Fibroblast of mammary gland (primary cell): ENCODE results near the gene ZNF804A.

Experiments used
- DNase-seq: peaks from one replicate; pipeline ENCODE4 v3.0.0-alpha.2; 2010; ENCODE audit warnings: low read depth
- H3K4me3 ChIP-seq: 2 replicates; pipeline ENCODE4 v1.5.1; 2011; ENCODE audit warnings: low read depth, mild to moderate bottlenecking, low read length, moderate library complexity; ENCODE audit not compliant: control insufficient read depth
- CTCF ChIP-seq: conservative IDR thresholded peaks from 2 replicates; pipeline ENCODE4 v1.5.1; 2011; ENCODE audit warnings: low read depth, low read length, inconsistent platforms; ENCODE audit not compliant: control insufficient read depth, insufficient read depth

Gene ZNF804A

GRCh38 chr2:184814421-184814820 lies 216.1 kb downstream of the ZNF804A start:
- no peak overlapping the region for H3K4me3 ChIP-seq
- no peak for DNase-seq

GRCh38 chr2:184815824-184816223 lies 217.5 kb downstream of the ZNF804A start:
- no peak for DNase-seq
- no peak overlapping the region for H3K4me3 ChIP-seq
- no peak for TF ChIP-seq CTCF

More at GRCh38 chr2:184814421-184814820, 216.1 kb downstream of the ZNF804A start:
- TF ChIP-seq CTCF: no peak

- no peak for TF ChIP-seq CTCF
- no peak overlapping the region for H3K4me3 ChIP-seq
- DNase-seq: no peak
Observed at GRCh38 chr2:184824597-184824996, 226.3 kb downstream of the ZNF804A start.

- H3K4me3 ChIP-seq: no peak overlapping the region
- no peak for TF ChIP-seq CTCF
- DNase-seq: no peak
Observed at GRCh38 chr2:184830531-184830930, 232.2 kb downstream of the ZNF804A start.

GRCh38 chr2:184834699-184835397 lies 236.5 kb downstream of the ZNF804A start:
- no peak for DNase-seq
- H3K4me3 ChIP-seq: no peak overlapping the region
- TF ChIP-seq CTCF: no peak

GRCh38 chr2:184835398-184835715 lies 237.0 kb downstream of the ZNF804A start:
- no peak for TF ChIP-seq CTCF
- H3K4me3 ChIP-seq: no peak overlapping the region
- no peak for DNase-seq

GRCh38 chr2:184847331-184847730 lies 249.0 kb downstream of the ZNF804A start:
- TF ChIP-seq CTCF: no peak

More at GRCh38 chr2:184847331-184847730, 249.0 kb downstream of the ZNF804A start:
- no peak for DNase-seq
- no peak overlapping the region for H3K4me3 ChIP-seq
